Activated T-helper 17 cell treated with anti-CD3 and anti-CD28 coated beads, Interleukin-2, amount 50 U/mL, for 72 hours (primary cell): ENCODE results near the gene RNF128. TPM values are rescaled to one million over a fixed set of nuclear protein-coding genes. Genes with fewer than 3 reads are reported as not detected.
"Not testable (repeated sequence)": the region's sequence is repeated elsewhere in the genome, so short reads cannot be mapped to it uniquely, and the experiment has no call there.

Source experiments
- ATAC-seq: fragments of 150-1000 bp; cut with Tn5 transposase; replicated peaks from 2 replicates; pipeline ENCODE4 v1.10.0; 2021; ENCODE audit warnings: mild to moderate bottlenecking, moderate library complexity
- H3K27ac Mint-ChIP-seq: one replicate; pipeline ENCODE4 v1.8.0; 2022; ENCODE audit warnings: mixed read lengths
- H3K27me3 Mint-ChIP-seq: one replicate; pipeline ENCODE4 v1.8.0; 2022; ENCODE audit warnings: mixed read lengths
- H3K36me3 Mint-ChIP-seq: one replicate; pipeline ENCODE4 v1.8.0; 2022; ENCODE audit warnings: low read depth, mild to moderate bottlenecking, mixed read lengths
- H3K4me1 Mint-ChIP-seq: one replicate; pipeline ENCODE4 v1.8.0; 2022; ENCODE audit warnings: mixed read lengths
- H3K4me3 Mint-ChIP-seq: one replicate; pipeline ENCODE4 v1.8.0; 2022; ENCODE audit warnings: mild to moderate bottlenecking, mixed read lengths
- H3K9me3 Mint-ChIP-seq: one replicate; pipeline ENCODE4 v1.8.0; 2022; ENCODE audit warnings: mixed read lengths
- total RNA-seq, 2 donors: library from RNA; stranded (reverse); gene quantifications; one replicate each; pipeline ENCODE4 v1.2.3, GENCODE V29; 2022

RNF128 gene
- total RNA-seq, 2 donors from 2014 or later: not detected

- H3K9me3 Mint-ChIP-seq: no peaks in the 10 kb centered on the region
- H3K36me3 Mint-ChIP-seq: no peaks in the 10 kb centered on the region
- ATAC-seq: no peak
- no peak overlapping the region for H3K27ac Mint-ChIP-seq
- peaks cover 6% of the 10 kb centered on the region for H3K27me3 Mint-ChIP-seq
- H3K4me3 Mint-ChIP-seq: no peak overlapping the region
- no peaks in the 10 kb centered on the region for H3K4me1 Mint-ChIP-seq
These were observed 57.2 kb downstream of the RNF128 start for GRCh38 chrX:106783716-106784115.

- Mint-ChIP-seq H3K36me3 (no peaks in the 10 kb centered on the region), H3K4me3 (no peak overlapping the region), H3K27me3 (no peaks in the 10 kb centered on the region), H3K9me3 (no peaks in the 10 kb centered on the region), H3K4me1 (no peaks in the 10 kb centered on the region), H3K27ac (no peak overlapping the region)
- ATAC-seq: no peak
These were observed 65.0 kb downstream of the RNF128 start for GRCh38 chrX:106791495-106791894.

GRCh38 chrX:106802063-106802387 is 75.5 kb downstream of the RNF128 start:
- ATAC-seq: no peak
- Mint-ChIP-seq H3K27ac (no peak overlapping the region), H3K4me3 (peak overlapping the region; percentile 86), H3K27me3 (peaks cover 11% of the 10 kb centered on the region), H3K9me3 (no peaks in the 10 kb centered on the region), H3K4me1 (no peaks in the 10 kb centered on the region), H3K36me3 (no peaks in the 10 kb centered on the region)

GRCh38 chrX:106802388-106803275 is 76.1 kb downstream of the RNF128 start, which contains the start of gene TBC1D8B:
Gene TBC1D8B (plus strand): TSS chrX:106802673. CDS start chrX:106802854, 181 bp downstream.
- Mint-ChIP-seq H3K4me1 (no peaks in the 10 kb centered on the region), H3K36me3 (no peaks in the 10 kb centered on the region), H3K9me3 (no peaks in the 10 kb centered on the region), H3K4me3 (peak within 1 kb of the TSS; percentile 86), H3K27ac (peak within 1 kb of the TSS; percentile 80), H3K27me3 (peaks cover 11% of the 10 kb centered on the region)
- peak; percentile 86 for ATAC-seq

GRCh38 chrX:106811131-106811910 is 84.8 kb downstream of the RNF128 start:
- no peaks in the 10 kb centered on the region for H3K9me3 Mint-ChIP-seq
- no peak overlapping the region for H3K27ac Mint-ChIP-seq
- H3K36me3 Mint-ChIP-seq: no peaks in the 10 kb centered on the region
- no peaks in the 10 kb centered on the region for H3K4me1 Mint-ChIP-seq
- no peak overlapping the region for H3K4me3 Mint-ChIP-seq
- no peaks in the 10 kb centered on the region for H3K27me3 Mint-ChIP-seq
- no peak for ATAC-seq

- H3K4me1 Mint-ChIP-seq, H3K27me3 Mint-ChIP-seq, ATAC-seq, H3K4me3 Mint-ChIP-seq, H3K9me3 Mint-ChIP-seq, H3K27ac Mint-ChIP-seq, H3K36me3 Mint-ChIP-seq: not testable (repeated sequence)
These were observed 86.4 kb downstream of the RNF128 start for GRCh38 chrX:106812930-106813329.

GRCh38 chrX:106814093-106814492 is 87.6 kb downstream of the RNF128 start:
- not testable (repeated sequence) for H3K36me3 Mint-ChIP-seq, H3K9me3 Mint-ChIP-seq, H3K27me3 Mint-ChIP-seq, H3K27ac Mint-ChIP-seq, H3K4me3 Mint-ChIP-seq, ATAC-seq, H3K4me1 Mint-ChIP-seq

Other genes starting within 250 kb of the RNF128 start
- 10 to 100 TPM in 1 of 2 donors, 1 to 10 TPM in 1; 9.6 to 15.3 TPM for gene RADX, start 114.7 kb upstream of the RNF128 start, total RNA-seq
- gene TBC1D8B, start 76.0 kb downstream of the RNF128 start, total RNA-seq: 1 to 10 TPM in 1 of 2 donors, under 1 TPM in 1; 0.84 to 1.5 TPM
- not detected for gene RIPPLY1, start 176.6 kb downstream of the RNF128 start, total RNA-seq
- gene CLDN2, start 193.7 kb downstream of the RNF128 start, total RNA-seq: not detected